Fibroblast of the aortic adventitia (primary cell): ENCODE data around the gene THRB. TPM values are rescaled to one million over a fixed set of nuclear protein-coding genes. Genes with fewer than 3 reads are reported as not detected.
A peak's percentile ranks its signal among the peaks of the same experiment; 100 is the strongest.

ENCODE experiments used
- DNase-seq: peaks from one replicate; pipeline ENCODE4 v3.0.0-alpha.2; 2010; ENCODE audit warnings: low read depth
- H3K4me3 ChIP-seq: 2 replicates; pipeline ENCODE4 v1.5.1; 2011; ENCODE audit warnings: low read depth, mild to moderate bottlenecking, control low read depth, low read length, moderate library complexity
- total RNA-seq: library from RNA; depleted of rRNA; stranded (reverse); fragments of >200 nt; gene quantifications from 2 replicates; pipeline ENCODE4 v1.2.3, GENCODE V29; 2012; ENCODE audit warnings: low replicate concordance
- TF ChIP-seq, protein P1 (sequence below): IDR thresholded peaks from 2 replicates; pipeline ENCODE4 v1.5.1; 2011; ENCODE audit warnings: mild to moderate bottlenecking, low read length, control low read depth, inconsistent platforms; ENCODE audit not compliant: insufficient read depth

Gene THRB
- total RNA-seq, 1 donor, result 4.7 TPM

GRCh38 chr3:24361623-24362022, 133.0 kb downstream of the THRB start:
- DNase-seq, result no peak
- no peak overlapping the region for H3K4me3 ChIP-seq
- TF ChIP-seq, protein P1, sequence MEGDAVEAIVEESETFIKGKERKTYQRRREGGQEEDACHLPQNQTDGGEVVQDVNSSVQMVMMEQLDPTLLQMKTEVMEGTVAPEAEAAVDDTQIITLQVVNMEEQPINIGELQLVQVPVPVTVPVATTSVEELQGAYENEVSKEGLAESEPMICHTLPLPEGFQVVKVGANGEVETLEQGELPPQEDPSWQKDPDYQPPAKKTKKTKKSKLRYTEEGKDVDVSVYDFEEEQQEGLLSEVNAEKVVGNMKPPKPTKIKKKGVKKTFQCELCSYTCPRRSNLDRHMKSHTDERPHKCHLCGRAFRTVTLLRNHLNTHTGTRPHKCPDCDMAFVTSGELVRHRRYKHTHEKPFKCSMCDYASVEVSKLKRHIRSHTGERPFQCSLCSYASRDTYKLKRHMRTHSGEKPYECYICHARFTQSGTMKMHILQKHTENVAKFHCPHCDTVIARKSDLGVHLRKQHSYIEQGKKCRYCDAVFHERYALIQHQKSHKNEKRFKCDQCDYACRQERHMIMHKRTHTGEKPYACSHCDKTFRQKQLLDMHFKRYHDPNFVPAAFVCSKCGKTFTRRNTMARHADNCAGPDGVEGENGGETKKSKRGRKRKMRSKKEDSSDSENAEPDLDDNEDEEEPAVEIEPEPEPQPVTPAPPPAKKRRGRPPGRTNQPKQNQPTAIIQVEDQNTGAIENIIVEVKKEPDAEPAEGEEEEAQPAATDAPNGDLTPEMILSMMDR, result no peak

DNA sequence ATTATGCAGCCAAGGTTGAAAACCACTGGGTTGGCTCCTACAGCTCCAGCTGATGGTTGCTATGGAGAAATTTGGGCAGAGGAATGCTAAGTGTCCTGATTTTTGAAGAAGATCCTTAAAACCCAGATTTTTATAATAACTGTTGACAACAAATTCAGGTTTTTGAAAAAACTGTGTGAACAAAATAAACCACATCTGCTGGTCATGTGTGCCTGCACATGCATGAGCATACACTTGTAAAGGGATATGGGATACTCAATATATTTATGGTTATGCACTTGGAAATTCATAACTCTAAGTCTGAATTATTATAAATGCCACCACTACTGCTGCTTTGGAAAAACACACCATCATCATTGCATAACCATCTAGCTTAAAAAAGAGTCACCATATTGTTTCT, 133.7 kb downstream of the THRB start:
- TF ChIP-seq, protein P1, result no peak
- H3K4me3 ChIP-seq, result no peak overlapping the region
- no peak for DNase-seq

DNA sequence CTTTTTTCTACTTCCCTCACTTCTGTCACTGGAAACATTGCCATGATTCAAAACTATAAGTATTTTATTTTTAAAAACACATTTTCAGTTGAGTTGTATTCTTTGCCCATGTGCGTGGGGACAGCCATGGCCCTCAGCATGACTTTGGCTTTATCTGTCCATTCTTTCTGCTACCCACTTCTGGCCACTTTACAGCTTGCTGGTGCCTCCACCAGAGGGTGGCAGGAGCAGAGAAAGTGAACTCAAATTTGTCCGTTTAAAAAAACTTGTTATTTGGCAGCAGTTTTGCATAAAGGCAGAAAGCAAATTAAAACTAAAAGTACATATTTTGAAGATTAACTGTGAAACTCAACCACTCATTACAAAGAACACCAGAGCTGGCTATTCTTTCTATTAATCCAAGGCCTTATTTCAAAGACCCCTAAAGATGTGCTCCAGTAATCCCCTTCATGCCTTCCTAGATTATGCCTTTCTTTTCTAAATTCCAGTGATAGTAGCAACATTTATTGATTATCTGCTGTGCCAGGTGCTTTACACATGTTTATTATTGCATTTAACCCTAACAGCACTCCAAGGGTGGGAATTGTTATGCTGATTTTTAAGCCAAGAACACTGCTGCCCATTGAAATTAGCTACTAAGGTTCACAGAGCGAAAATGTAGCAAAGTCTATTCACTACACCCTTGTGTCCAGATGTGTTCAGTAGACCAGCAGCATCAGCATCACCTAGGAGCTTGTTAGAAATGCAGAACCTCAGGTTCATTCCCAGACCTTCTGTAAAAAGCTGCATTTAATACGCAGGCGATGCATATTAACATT, 134.8 kb downstream of the THRB start:
- TF ChIP-seq, protein P1, result peak; percentile 8

DNA sequence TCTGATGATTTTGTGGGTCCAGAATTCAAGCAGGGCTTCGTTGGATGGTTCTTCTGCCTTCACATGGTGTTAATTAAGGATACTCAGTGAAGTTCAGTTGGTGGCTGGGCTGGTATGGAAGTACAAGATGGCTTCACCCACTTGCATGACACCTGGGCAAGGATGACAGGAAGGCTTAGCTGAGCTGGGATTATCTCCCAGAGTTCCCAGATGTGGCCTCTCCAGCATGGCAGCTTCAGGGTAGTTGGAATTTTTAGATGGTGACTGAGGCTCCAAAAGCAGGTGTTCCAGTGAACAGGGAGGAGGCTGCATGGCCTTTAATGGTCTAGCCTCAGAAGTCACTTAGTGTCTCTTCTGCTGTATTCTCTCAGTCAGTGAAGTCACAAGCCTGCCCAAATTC, 135.5 kb downstream of the THRB start:
- TF ChIP-seq, protein P1, result no peak
- no peak for DNase-seq
- H3K4me3 ChIP-seq, result no peak overlapping the region

More for the DNA sequence above, 134.8 kb downstream of the THRB start:
- no peak for DNase-seq
- H3K4me3 ChIP-seq, result no peak overlapping the region

GRCh38 chr3:24357635-24358034, 137.0 kb downstream of the THRB start:
- DNase-seq, result no peak
- TF ChIP-seq, protein P1, result no peak
- H3K4me3 ChIP-seq, result no peak overlapping the region

DNA sequence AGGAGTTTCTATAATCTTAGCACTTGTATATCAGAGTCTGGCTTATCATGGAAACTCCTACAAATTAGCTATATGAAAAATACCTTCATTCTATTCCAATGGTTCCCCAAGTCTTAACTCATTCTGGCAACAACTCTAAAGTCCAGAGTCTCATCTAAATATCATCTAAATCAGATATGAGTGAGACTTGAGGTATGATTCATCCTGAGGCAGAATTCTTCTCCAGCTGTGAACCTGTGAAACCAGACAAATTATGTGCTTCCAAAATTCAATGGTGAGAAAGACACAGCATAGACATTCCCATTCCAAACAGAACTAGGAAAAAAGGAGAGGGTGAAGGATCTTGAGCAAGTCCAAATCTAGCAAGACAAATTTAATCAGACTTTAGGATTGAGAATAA, 138.8 kb downstream of the THRB start:
- DNase-seq, result no peak
- TF ChIP-seq, protein P1, result no peak
- no peak overlapping the region for H3K4me3 ChIP-seq
